Epithelial cell of proximal tubule (primary cell): ENCODE measurements around the gene C6orf47. TPM values are rescaled to one million over a fixed set of nuclear protein-coding genes. Genes with fewer than 3 reads are reported as not detected.

Source experiments
- DNase-seq: peaks from one replicate; pipeline ENCODE4 v3.0.0-alpha.2; 2011; ENCODE audit warnings: low read depth
- H3K4me3 ChIP-seq: 2 replicates; pipeline ENCODE4 v1.5.1; 2011; ENCODE audit warnings: low read depth, mild to moderate bottlenecking, low read length
- total RNA-seq: library from RNA; depleted of rRNA; stranded (reverse); fragments of >200 nt; gene quantifications from 2 replicates; pipeline ENCODE4 v1.2.3, GENCODE V29; 2015
- TF ChIP-seq, protein P1 (sequence below): conservative IDR thresholded peaks from 2 replicates; pipeline ENCODE4 v1.5.1; 2012; ENCODE audit warnings: low read depth, mild to moderate bottlenecking, low read length

Gene C6orf47
- total RNA-seq, 1 donor from 2014 or later = 17.2 TPM

DNA sequence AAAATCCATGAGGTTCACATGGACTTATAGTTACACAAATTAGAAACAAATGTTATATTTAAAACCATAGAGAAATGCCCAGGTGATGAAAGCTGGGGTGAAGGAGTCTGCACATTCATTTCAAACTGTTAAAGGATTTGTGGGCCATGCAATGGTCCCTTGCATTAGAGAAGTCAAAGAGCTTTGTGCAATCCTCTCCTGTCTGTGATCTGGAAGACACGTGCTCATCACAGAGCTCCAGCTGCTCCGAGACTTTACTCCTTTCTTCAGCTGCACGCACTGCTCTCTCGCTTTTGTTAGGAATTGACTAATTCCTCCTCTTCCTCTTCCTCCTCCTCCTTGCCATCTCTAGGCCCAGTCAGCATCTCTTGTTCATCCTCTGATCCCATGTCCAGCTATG, 49.6 kb downstream of the C6orf47 start:
- no peak for DNase-seq
- TF ChIP-seq, protein P1, sequence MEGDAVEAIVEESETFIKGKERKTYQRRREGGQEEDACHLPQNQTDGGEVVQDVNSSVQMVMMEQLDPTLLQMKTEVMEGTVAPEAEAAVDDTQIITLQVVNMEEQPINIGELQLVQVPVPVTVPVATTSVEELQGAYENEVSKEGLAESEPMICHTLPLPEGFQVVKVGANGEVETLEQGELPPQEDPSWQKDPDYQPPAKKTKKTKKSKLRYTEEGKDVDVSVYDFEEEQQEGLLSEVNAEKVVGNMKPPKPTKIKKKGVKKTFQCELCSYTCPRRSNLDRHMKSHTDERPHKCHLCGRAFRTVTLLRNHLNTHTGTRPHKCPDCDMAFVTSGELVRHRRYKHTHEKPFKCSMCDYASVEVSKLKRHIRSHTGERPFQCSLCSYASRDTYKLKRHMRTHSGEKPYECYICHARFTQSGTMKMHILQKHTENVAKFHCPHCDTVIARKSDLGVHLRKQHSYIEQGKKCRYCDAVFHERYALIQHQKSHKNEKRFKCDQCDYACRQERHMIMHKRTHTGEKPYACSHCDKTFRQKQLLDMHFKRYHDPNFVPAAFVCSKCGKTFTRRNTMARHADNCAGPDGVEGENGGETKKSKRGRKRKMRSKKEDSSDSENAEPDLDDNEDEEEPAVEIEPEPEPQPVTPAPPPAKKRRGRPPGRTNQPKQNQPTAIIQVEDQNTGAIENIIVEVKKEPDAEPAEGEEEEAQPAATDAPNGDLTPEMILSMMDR = no peak
- H3K4me3 ChIP-seq = no peak overlapping the region

DNA sequence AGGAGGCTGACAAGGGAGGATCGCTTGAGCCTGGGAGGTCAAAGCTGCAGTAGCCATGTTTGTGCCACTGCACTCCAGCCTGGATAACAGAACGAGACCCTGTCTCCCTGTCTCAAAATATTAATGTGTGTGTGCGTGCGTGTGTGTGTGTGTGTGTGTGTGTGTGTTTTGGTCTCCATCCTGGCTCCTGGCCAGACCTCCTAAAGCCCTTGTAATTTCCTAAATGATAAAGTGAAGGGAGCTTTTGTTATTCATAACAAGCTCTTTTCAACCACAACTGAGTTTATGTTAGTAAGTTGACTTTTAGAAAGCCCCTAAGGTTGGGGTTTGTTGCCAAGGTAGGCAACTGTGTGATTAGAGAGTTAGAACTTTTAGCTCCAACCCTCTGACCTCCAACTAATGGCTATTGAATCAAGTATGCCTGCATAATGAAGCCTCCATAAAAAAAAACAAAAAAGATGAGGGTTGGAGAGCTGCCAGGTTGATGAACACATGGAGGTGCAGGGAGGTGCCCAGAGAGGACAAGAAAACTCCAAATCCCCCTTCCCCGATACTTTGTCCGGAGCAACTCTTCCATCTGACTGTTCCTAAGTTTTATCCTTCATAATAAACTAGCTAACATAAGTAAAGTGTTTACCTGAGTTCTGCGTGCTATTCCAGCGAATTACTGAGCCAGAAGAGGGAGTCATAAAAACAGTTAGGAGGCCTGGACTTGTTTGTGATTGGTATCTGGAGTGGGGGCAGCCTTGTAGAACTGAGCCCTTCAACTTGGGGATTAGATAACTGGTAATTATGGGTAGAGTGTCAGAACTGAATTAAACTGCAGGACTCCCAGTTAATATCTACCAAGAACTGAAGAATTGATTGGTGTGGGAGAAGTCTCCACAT, 50.8 kb downstream of the C6orf47 start:
- DNase-seq = no peak
- TF ChIP-seq, protein P1 = no peak
- no peak overlapping the region for H3K4me3 ChIP-seq

Other genes with a start within 250 kb of the C6orf47 start
- gene MICB, start 162.6 kb downstream of the C6orf47 start, total RNA-seq = 13.0 and 40.9 TPM in 2 replicates
- not detected in 2 replicates for gene MCCD1, start 131.8 kb downstream of the C6orf47 start, total RNA-seq
- gene DDX39B, start 118.8 kb downstream of the C6orf47 start, total RNA-seq = 304 and 669 TPM in 2 replicates
- 0.14 and 0.52 TPM in 2 replicates for gene ATP6V1G2, start 114.2 kb downstream of the C6orf47 start, total RNA-seq
- gene NFKBIL1, start 113.2 kb downstream of the C6orf47 start, total RNA-seq = 11.8 and 17.8 TPM in 2 replicates
- gene LTA, start 88.5 kb downstream of the C6orf47 start, total RNA-seq = not detected in 2 replicates
- 13.9 and 14.2 TPM in 2 replicates for gene TNF, start 85.2 kb downstream of the C6orf47 start, total RNA-seq
- gene LTB, start 78.4 kb downstream of the C6orf47 start, total RNA-seq = 12.0 and 50.8 TPM in 2 replicates
- gene LST1, start 74.5 kb downstream of the C6orf47 start, total RNA-seq = not detected in 2 replicates
- gene NCR3, start 67.8 kb downstream of the C6orf47 start, total RNA-seq = not detected in 2 replicates
- not detected in 2 replicates for gene AIF1, start 45.5 kb downstream of the C6orf47 start, total RNA-seq
- gene PRRC2A, start 40.1 kb downstream of the C6orf47 start, total RNA-seq = 81.2 and 93.0 TPM in 2 replicates
- gene BAG6, start 8.1 kb downstream of the C6orf47 start, total RNA-seq = 307 and 331 TPM in 2 replicates
- gene APOM, start 4.9 kb downstream of the C6orf47 start, total RNA-seq = 0.72 and 0.81 TPM in 2 replicates
- 16.0 and 32.9 TPM in 2 replicates for gene GPANK1, start 4.2 kb upstream of the C6orf47 start, total RNA-seq
- gene CSNK2B, start 5.3 kb upstream of the C6orf47 start, total RNA-seq = 313 and 435 TPM in 2 replicates
- gene LY6G5B, start 9.2 kb upstream of the C6orf47 start, total RNA-seq = 1.1 and 4.0 TPM in 2 replicates
- 0.94 and 1.1 TPM in 2 replicates for gene LY6G5C, start 20.3 kb upstream of the C6orf47 start, total RNA-seq
- gene ABHD16A, start 42.5 kb upstream of the C6orf47 start, total RNA-seq = 25.4 and 35.6 TPM in 2 replicates
- not detected in 2 replicates for gene LY6G6F, start 46.1 kb upstream of the C6orf47 start, total RNA-seq
- gene LY6G6D, start 54.6 kb upstream of the C6orf47 start, total RNA-seq = not detected in 2 replicates
- not detected in 2 replicates for gene LY6G6C, start 61.0 kb upstream of the C6orf47 start, total RNA-seq
- not detected in 2 replicates for gene MPIG6B, start 62.6 kb upstream of the C6orf47 start, total RNA-seq
- 61.1 and 87.2 TPM in 2 replicates for gene DDAH2, start 68.5 kb upstream of the C6orf47 start, total RNA-seq
- 938 and 1,262 TPM in 2 replicates for gene CLIC1, start 75.8 kb upstream of the C6orf47 start, total RNA-seq
- 18.4 and 30.4 TPM in 2 replicates for gene MSH5, start 79.2 kb upstream of the C6orf47 start, total RNA-seq
- gene SAPCD1, start 101.9 kb upstream of the C6orf47 start, total RNA-seq = 0.94 and 4.4 TPM in 2 replicates
- gene VWA7, start 116.5 kb upstream of the C6orf47 start, total RNA-seq = 0.65 and 2.2 TPM in 2 replicates
- gene VARS1, start 135.0 kb upstream of the C6orf47 start, total RNA-seq = 113 and 166 TPM in 2 replicates
- 112 and 157 TPM in 2 replicates for gene LSM2, start 146.2 kb upstream of the C6orf47 start, total RNA-seq
- gene HSPA1L, start 154.5 kb upstream of the C6orf47 start, total RNA-seq = 0.29 and 0.35 TPM in 2 replicates
- gene HSPA1A, start 154.8 kb upstream of the C6orf47 start, total RNA-seq = 116 and 139 TPM in 2 replicates
- 58.4 and 136 TPM in 2 replicates for gene HSPA1B, start 167.0 kb upstream of the C6orf47 start, total RNA-seq
- gene NEU1, start 202.0 kb upstream of the C6orf47 start, total RNA-seq = 65.2 and 68.6 TPM in 2 replicates
- gene SLC44A4, start 218.2 kb upstream of the C6orf47 start, total RNA-seq = 12.4 and 24.0 TPM in 2 replicates
- 44.0 and 54.6 TPM in 2 replicates for gene EHMT2, start 236.9 kb upstream of the C6orf47 start, total RNA-seq
- gene ZBTB12, start 241.3 kb upstream of the C6orf47 start, total RNA-seq = 1.5 TPM in 2 replicates